Hematopoietic multipotent progenitor cell treated with erythropoietin and hydrocortisone succinate and interleukin-3 and kit ligand, for 15 days (in vitro differentiated cells): ENCODE data around the gene CHST13.

Experiments
- DNase-seq: peaks from one replicate; pipeline ENCODE4 v3.0.0-alpha.2; 2015; ENCODE audit warnings: low spot score

The CHST13 gene

GRCh38 chr3:126541628-126542339, 17.8 kb downstream of the CHST13 start:
- DNase-seq = no peak

- DNase-seq = no peak
These were observed 18.6 kb downstream of the CHST13 start for GRCh38 chr3:126542340-126543241.

- no peak for DNase-seq
These were observed 19.6 kb downstream of the CHST13 start for GRCh38 chr3:126543457-126544061.

GRCh38 chr3:126544596-126545281, 20.8 kb downstream of the CHST13 start:
- DNase-seq = no peak

- DNase-seq = no peak
These were observed 21.6 kb downstream of the CHST13 start for GRCh38 chr3:126545544-126545943.

- DNase-seq = no peak
These were observed 22.1 kb downstream of the CHST13 start for GRCh38 chr3:126546013-126546412.

GRCh38 chr3:126546549-126547239, 22.7 kb downstream of the CHST13 start:
- DNase-seq = no peak

- no peak for DNase-seq
These were observed 23.8 kb downstream of the CHST13 start for GRCh38 chr3:126547721-126548120.

- DNase-seq = no peak
These were observed 24.9 kb downstream of the CHST13 start for GRCh38 chr3:126548556-126549466.

GRCh38 chr3:126549861-126550487, 26.0 kb downstream of the CHST13 start:
- DNase-seq = no peak

- no peak for DNase-seq
These were observed 26.6 kb downstream of the CHST13 start for GRCh38 chr3:126550488-126551051.

GRCh38 chr3:126551121-126551838, 27.3 kb downstream of the CHST13 start:
- no peak for DNase-seq

GRCh38 chr3:126551839-126552687, 28.1 kb downstream of the CHST13 start:
- no peak for DNase-seq

- no peak for DNase-seq
These were observed 28.8 kb downstream of the CHST13 start for GRCh38 chr3:126552688-126553283.

GRCh38 chr3:126553284-126554084, 29.5 kb downstream of the CHST13 start:
- no peak for DNase-seq

GRCh38 chr3:126554560-126555525, 30.9 kb downstream of the CHST13 start:
- no peak for DNase-seq
